ENCODE measurements around the gene TSPAN17.

DNA sequence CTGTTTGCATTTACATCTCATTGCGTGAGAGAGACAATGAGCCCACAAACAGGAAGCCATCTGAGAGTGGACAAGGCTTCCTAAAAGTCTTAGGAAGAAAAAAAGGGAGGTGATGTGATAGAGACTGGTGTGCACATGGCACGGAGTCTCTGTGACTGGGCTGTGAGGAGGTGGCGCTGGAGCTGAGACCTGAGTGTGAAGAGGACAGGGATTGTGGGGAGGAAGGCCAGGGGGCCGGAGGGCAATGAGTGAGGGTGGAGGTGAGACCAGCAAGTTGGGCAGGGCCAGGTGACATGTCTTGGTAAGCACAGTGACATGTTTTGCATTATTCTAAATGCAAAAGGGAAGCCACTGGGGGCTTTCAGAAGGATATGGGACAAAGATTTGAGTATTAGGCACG is 45.0 kb downstream of the TSPAN17 start:
- TF ChIP-seq ESRRG (CRISPR knock-in tag; IDR thresholded peaks at IDR 0.05) = no peak
- TF ChIP-seq, protein P1, sequence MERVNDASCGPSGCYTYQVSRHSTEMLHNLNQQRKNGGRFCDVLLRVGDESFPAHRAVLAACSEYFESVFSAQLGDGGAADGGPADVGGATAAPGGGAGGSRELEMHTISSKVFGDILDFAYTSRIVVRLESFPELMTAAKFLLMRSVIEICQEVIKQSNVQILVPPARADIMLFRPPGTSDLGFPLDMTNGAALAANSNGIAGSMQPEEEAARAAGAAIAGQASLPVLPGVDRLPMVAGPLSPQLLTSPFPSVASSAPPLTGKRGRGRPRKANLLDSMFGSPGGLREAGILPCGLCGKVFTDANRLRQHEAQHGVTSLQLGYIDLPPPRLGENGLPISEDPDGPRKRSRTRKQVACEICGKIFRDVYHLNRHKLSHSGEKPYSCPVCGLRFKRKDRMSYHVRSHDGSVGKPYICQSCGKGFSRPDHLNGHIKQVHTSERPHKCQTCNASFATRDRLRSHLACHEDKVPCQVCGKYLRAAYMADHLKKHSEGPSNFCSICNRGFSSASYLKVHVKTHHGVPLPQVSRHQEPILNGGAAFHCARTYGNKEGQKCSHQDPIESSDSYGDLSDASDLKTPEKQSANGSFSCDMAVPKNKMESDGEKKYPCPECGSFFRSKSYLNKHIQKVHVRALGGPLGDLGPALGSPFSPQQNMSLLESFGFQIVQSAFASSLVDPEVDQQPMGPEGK (CRISPR knock-in tag; IDR thresholded peaks at IDR 0.05; ENCODE audit: borderline replicate concordance) = no peak
- TF ChIP-seq, protein P2, sequence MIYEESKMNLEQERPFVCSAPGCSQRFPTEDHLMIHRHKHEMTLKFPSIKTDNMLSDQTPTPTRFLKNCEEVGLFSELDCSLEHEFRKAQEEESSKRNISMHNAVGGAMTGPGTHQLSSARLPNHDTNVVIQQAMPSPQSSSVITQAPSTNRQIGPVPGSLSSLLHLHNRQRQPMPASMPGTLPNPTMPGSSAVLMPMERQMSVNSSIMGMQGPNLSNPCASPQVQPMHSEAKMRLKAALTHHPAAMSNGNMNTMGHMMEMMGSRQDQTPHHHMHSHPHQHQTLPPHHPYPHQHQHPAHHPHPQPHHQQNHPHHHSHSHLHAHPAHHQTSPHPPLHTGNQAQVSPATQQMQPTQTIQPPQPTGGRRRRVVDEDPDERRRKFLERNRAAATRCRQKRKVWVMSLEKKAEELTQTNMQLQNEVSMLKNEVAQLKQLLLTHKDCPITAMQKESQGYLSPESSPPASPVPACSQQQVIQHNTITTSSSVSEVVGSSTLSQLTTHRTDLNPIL (CRISPR knock-in tag; IDR thresholded peaks at IDR 0.05; ENCODE audit: low read depth) = no peak
- no peak for TF ChIP-seq TOX (CRISPR knock-in tag; IDR thresholded peaks at IDR 0.05; ENCODE audit: borderline replicate concordance)
- no peak for TF ChIP-seq ZNF8 (CRISPR knock-in tag; IDR thresholded peaks at IDR 0.05)
- no peak for TF ChIP-seq ARNTL (CRISPR knock-in tag; IDR thresholded peaks at IDR 0.05; ENCODE audit: borderline replicate concordance, low read depth)
- no peak for TF ChIP-seq TCF4 (CRISPR knock-in tag; IDR thresholded peaks at IDR 0.05; ENCODE audit: borderline replicate concordance)
- TF ChIP-seq BACH2 (CRISPR knock-in tag; IDR thresholded peaks at IDR 0.05; ENCODE audit: borderline replicate concordance) = no peak
- TF ChIP-seq ZFP3 (CRISPR knock-in tag; IDR thresholded peaks at IDR 0.05) = no peak
- TF ChIP-seq, protein P3, sequence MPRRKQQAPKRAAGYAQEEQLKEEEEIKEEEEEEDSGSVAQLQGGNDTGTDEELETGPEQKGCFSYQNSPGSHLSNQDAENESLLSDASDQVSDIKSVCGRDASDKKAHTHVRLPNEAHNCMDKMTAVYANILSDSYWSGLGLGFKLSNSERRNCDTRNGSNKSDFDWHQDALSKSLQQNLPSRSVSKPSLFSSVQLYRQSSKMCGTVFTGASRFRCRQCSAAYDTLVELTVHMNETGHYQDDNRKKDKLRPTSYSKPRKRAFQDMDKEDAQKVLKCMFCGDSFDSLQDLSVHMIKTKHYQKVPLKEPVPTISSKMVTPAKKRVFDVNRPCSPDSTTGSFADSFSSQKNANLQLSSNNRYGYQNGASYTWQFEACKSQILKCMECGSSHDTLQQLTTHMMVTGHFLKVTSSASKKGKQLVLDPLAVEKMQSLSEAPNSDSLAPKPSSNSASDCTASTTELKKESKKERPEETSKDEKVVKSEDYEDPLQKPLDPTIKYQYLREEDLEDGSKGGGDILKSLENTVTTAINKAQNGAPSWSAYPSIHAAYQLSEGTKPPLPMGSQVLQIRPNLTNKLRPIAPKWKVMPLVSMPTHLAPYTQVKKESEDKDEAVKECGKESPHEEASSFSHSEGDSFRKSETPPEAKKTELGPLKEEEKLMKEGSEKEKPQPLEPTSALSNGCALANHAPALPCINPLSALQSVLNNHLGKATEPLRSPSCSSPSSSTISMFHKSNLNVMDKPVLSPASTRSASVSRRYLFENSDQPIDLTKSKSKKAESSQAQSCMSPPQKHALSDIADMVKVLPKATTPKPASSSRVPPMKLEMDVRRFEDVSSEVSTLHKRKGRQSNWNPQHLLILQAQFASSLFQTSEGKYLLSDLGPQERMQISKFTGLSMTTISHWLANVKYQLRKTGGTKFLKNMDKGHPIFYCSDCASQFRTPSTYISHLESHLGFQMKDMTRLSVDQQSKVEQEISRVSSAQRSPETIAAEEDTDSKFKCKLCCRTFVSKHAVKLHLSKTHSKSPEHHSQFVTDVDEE (CRISPR knock-in tag; IDR thresholded peaks at IDR 0.05) = no peak
- TF ChIP-seq, protein P4, sequence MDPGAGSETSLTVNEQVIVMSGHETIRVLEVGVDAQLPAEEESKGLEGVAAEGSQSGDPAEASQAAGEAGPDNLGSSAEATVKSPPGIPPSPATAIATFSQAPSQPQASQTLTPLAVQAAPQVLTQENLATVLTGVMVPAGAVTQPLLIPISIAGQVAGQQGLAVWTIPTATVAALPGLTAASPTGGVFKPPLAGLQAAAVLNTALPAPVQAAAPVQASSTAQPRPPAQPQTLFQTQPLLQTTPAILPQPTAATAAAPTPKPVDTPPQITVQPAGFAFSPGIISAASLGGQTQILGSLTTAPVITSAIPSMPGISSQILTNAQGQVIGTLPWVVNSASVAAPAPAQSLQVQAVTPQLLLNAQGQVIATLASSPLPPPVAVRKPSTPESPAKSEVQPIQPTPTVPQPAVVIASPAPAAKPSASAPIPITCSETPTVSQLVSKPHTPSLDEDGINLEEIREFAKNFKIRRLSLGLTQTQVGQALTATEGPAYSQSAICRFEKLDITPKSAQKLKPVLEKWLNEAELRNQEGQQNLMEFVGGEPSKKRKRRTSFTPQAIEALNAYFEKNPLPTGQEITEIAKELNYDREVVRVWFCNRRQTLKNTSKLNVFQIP (CRISPR knock-in tag; IDR thresholded peaks at IDR 0.05; ENCODE audit: borderline replicate concordance, low read depth) = no peak
- no peak for TF ChIP-seq RARB (CRISPR knock-in tag; IDR thresholded peaks at IDR 0.05)

All from SK-N-SH treated with all-trans-retinoic acid at 6 μM for 48 hours (cell line).